Progenitor cell of endocrine pancreas (in vitro differentiated cells): ENCODE measurements around the gene CATSPERD. TPM values are rescaled to one million over a fixed set of nuclear protein-coding genes. Genes with fewer than 3 reads are reported as not detected.

ENCODE experiments used
- DNase-seq: peaks from one replicate; pipeline ENCODE4 v3.0.0; 2021; ENCODE audit warnings: low spot score; ENCODE audit not compliant: unreplicated experiment
- H3K27ac Mint-ChIP-seq: 2 replicates; pipeline ENCODE4 v1.8.0; 2021; ENCODE audit warnings: mild to moderate bottlenecking, moderate library complexity, mixed read lengths
- H3K27me3 Mint-ChIP-seq: 2 replicates; pipeline ENCODE4 v1.8.0; 2021; ENCODE audit warnings: mixed read lengths
- H3K36me3 Mint-ChIP-seq: 2 replicates; pipeline ENCODE4 v1.8.0; 2022; ENCODE audit warnings: mixed read lengths; ENCODE audit not compliant: insufficient read depth
- H3K4me1 Mint-ChIP-seq: 2 replicates; pipeline ENCODE4 v1.8.0; 2021; ENCODE audit warnings: low read depth, mixed read lengths
- H3K4me3 Mint-ChIP-seq: 2 replicates; pipeline ENCODE4 v1.8.0; 2021; ENCODE audit warnings: low read depth, mild to moderate bottlenecking, moderate library complexity, mixed read lengths
- H3K9me3 Mint-ChIP-seq: 2 replicates; pipeline ENCODE4 v1.8.0; 2021; ENCODE audit warnings: low read depth, mixed read lengths
- total RNA-seq: library from RNA; stranded (reverse); gene quantifications from 2 replicates; pipeline ENCODE4 v1.2.1, GENCODE V29; 2021
- TF ChIP-seq, protein P1 (sequence below): fragments of 200-600 bp; sonication (generic); IDR thresholded peaks from one replicate; pipeline ENCODE4 v1.5.0; 2021; ENCODE audit warnings: antibody characterized with exemption, mild to moderate bottlenecking; ENCODE audit not compliant: unreplicated experiment

The CATSPERD gene
- total RNA-seq, 1 donor from 2014 or later: not detected

GRCh38 chr19:5678071-5678718 is 42.2 kb upstream of the CATSPERD start:
- peaks cover 2% of the 10 kb centered on the region for H3K36me3 Mint-ChIP-seq
- no peaks in the 10 kb centered on the region for H3K9me3 Mint-ChIP-seq
- H3K4me1 Mint-ChIP-seq: peaks cover 21% of the 10 kb centered on the region
- H3K27ac Mint-ChIP-seq: no peak overlapping the region
- DNase-seq: no peak
- no peaks in the 10 kb centered on the region for H3K27me3 Mint-ChIP-seq
- TF ChIP-seq, protein P1, sequence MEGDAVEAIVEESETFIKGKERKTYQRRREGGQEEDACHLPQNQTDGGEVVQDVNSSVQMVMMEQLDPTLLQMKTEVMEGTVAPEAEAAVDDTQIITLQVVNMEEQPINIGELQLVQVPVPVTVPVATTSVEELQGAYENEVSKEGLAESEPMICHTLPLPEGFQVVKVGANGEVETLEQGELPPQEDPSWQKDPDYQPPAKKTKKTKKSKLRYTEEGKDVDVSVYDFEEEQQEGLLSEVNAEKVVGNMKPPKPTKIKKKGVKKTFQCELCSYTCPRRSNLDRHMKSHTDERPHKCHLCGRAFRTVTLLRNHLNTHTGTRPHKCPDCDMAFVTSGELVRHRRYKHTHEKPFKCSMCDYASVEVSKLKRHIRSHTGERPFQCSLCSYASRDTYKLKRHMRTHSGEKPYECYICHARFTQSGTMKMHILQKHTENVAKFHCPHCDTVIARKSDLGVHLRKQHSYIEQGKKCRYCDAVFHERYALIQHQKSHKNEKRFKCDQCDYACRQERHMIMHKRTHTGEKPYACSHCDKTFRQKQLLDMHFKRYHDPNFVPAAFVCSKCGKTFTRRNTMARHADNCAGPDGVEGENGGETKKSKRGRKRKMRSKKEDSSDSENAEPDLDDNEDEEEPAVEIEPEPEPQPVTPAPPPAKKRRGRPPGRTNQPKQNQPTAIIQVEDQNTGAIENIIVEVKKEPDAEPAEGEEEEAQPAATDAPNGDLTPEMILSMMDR: no peak
- no peak overlapping the region for H3K4me3 Mint-ChIP-seq

DNA sequence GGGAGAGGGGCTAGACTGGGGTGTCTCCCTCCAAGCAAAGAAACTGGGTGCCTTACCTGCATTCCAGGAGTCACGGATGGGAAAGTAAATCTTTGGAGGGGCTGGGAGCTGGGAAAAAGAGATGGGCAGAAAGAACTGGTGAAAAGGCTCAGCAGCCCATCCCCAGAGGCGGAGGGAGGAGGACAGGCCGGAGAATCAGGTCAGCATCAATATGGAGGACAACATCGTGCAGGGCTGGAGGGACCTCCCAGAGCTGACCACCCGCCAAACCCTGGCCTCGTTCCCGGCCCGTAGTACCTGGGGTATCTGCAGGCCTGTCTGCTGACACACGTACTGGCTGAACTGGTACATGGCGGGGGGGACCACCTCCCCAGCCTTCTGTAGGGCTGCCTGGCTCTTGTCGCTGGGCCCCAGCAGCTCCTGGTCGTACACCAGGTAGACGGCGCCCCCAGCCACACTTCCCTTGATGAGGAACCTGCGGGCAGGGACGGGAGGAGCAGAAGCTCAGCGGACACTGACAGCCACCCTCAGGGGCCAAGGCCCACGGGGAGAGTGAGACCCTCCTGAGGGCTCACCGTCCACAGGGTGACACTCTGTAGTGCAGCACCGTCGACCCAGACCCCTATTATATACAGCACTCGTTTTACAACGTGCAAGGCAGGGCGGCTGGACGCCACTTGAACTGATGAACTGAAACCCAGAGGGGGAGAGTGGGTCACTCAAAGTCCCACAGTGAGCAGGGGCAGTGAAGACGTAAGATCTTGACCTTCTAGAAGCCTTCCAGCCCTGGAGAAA is 41.0 kb upstream of the CATSPERD start:
- no peaks in the 10 kb centered on the region for H3K27me3 Mint-ChIP-seq
- no peaks in the 10 kb centered on the region for H3K9me3 Mint-ChIP-seq
- H3K27ac Mint-ChIP-seq: peak overlapping the region; percentile 97
- no peak for DNase-seq
- H3K36me3 Mint-ChIP-seq: no peaks in the 10 kb centered on the region
- H3K4me1 Mint-ChIP-seq: peaks cover 22% of the 10 kb centered on the region
- TF ChIP-seq, protein P1: no peak
- peak overlapping the region; percentile 98 for H3K4me3 Mint-ChIP-seq

GRCh38 chr19:5680084-5680436 is 40.4 kb upstream of the CATSPERD start:
- no peak for DNase-seq
- TF ChIP-seq, protein P1: no peak
- H3K4me1 Mint-ChIP-seq: peaks cover 22% of the 10 kb centered on the region

GRCh38 chr19:5680437-5681368 is 39.7 kb upstream of the CATSPERD start, which contains the start of the genes HSD11B1L and MICOS13:
Gene HSD11B1L (plus strand): TSS chr19:5681027. CDS start chr19:5684833, 3,806 bp downstream.
Gene MICOS13 (minus strand): TSS chr19:5680516. CDS start chr19:5680486, 30 bp downstream.
- H3K4me3 Mint-ChIP-seq: peak within 1 kb of the TSS; percentile 98
- TF ChIP-seq, protein P1: no peak
- H3K27ac Mint-ChIP-seq: peak within 1 kb of the TSS; percentile 97
- peaks cover 22% of the 10 kb centered on the region for H3K4me1 Mint-ChIP-seq
- peak; percentile 95 for DNase-seq
- no peaks in the 10 kb centered on the region for H3K9me3 Mint-ChIP-seq
- H3K36me3 Mint-ChIP-seq: no peaks in the 10 kb centered on the region
- H3K27me3 Mint-ChIP-seq: no peaks in the 10 kb centered on the region

More at GRCh38 chr19:5680084-5680436, 40.4 kb upstream of the CATSPERD start:
- H3K27me3 Mint-ChIP-seq: no peaks in the 10 kb centered on the region
- H3K27ac Mint-ChIP-seq: peak overlapping the region; percentile 97
- H3K4me3 Mint-ChIP-seq: peak overlapping the region; percentile 98
- H3K9me3 Mint-ChIP-seq: no peaks in the 10 kb centered on the region
- H3K36me3 Mint-ChIP-seq: no peaks in the 10 kb centered on the region
